ENCODE results near the gene NATD1. TPM values are rescaled to one million over a fixed set of nuclear protein-coding genes. Genes with fewer than 3 reads are reported as not detected.

NATD1 gene
- total and polyA plus RNA-seq, 4 donors: 1.4 to 24.5 (median 2.9) TPM

DNA sequence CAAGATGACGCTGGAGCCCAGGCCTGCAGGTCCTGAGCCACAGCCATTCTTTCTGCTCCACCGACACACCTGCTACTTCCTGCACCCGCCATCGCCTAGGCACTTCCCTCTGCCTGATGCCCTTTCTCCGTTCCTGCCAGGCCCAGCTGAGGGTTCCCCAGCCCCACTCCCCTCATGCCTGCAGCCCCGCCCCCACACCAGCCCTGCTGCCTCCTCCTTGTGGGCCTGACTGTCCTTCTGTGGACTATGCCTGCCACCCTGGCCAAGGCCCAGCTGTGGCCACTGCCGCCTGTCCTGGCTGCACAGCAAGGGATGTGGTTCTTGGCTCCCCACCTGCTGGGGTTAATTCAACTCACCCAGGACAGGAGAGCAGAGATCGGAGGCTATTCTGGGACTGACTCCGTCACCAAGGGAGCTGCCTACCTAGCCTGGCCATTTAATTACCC, 7.5 kb downstream of the NATD1 start:
- WGBS: 75% methylated on average over 9 of the region's 9 CpGs
- H3K4me3 ChIP-seq (ENCODE audit: low read depth in 1 of 3, low read length in 3 of 3): no peak overlapping the region
- DNase-seq (ENCODE audit: low spot score): no peak

DNA sequence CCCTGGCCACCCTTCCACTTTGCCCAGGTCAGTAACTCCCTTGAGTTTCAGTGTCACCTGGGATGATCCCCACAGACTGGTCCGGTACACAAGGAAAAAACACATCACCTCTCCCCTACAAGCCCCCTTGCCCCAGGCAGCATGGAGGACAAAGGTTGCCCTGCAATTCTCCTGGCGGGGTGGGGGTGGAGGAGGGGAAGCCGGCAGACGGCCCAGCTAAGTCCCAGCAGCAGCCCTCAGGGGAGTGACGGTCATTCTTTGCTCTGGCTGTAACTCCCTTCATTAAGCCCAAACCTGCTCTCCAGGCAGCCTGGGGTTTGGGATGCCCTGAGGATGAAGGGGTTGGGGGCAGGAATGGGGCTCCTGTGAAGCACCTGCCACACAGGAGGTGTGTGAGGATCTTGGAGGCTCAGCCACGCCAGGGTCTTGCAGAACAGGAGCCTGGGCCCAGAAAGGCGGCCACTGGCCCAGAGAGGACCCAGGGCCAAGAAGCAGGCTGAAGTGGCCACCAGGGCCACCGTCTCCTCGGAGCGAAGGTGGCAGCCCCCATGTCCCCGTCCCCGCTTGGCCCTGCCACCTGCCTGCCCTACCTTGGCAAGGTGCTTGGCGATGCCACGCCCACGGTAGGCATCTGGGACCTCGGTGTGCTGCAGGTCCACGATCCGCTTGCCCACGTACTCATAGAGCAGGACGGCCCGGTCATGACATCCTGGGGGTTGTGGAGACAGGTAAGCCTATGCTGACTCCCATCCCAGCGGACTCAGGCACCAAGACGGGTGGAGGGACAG, 9.5 kb downstream of the NATD1 start:
- no peak overlapping the region for H3K9ac ChIP-seq (ENCODE audit: low read depth in 1 of 2, low read length in 2 of 2)
- H3K9me3 ChIP-seq (ENCODE audit: control insufficient read depth in 4 of 4, low read length in 3 of 4): no peaks in the 10 kb centered on the region
- TF ChIP-seq JUND (IDR thresholded peaks at IDR 0.05) (no peak), EGR1 (IDR thresholded peaks at IDR 0.05; ENCODE audit: low read depth in 2 of 2) (no peak), HNF4A (conservative IDR thresholded peaks at IDR 0.05) (no peak), TAF1 (conservative IDR thresholded peaks at IDR 0.05) (no peak), GABPA (IDR thresholded peaks at IDR 0.05 in 1 of 2, conservative IDR thresholded peaks at IDR 0.05 in 1 of 2) (no peak)
- TF ChIP-seq, protein P1, sequence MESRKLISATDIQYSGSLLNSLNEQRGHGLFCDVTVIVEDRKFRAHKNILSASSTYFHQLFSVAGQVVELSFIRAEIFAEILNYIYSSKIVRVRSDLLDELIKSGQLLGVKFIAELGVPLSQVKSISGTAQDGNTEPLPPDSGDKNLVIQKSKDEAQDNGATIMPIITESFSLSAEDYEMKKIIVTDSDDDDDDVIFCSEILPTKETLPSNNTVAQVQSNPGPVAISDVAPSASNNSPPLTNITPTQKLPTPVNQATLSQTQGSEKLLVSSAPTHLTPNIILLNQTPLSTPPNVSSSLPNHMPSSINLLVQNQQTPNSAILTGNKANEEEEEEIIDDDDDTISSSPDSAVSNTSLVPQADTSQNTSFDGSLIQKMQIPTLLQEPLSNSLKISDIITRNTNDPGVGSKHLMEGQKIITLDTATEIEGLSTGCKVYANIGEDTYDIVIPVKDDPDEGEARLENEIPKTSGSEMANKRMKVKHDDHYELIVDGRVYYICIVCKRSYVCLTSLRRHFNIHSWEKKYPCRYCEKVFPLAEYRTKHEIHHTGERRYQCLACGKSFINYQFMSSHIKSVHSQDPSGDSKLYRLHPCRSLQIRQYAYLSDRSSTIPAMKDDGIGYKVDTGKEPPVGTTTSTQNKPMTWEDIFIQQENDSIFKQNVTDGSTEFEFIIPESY (IDR thresholded peaks at IDR 0.05): no peak
- TF ChIP-seq, protein P2, sequence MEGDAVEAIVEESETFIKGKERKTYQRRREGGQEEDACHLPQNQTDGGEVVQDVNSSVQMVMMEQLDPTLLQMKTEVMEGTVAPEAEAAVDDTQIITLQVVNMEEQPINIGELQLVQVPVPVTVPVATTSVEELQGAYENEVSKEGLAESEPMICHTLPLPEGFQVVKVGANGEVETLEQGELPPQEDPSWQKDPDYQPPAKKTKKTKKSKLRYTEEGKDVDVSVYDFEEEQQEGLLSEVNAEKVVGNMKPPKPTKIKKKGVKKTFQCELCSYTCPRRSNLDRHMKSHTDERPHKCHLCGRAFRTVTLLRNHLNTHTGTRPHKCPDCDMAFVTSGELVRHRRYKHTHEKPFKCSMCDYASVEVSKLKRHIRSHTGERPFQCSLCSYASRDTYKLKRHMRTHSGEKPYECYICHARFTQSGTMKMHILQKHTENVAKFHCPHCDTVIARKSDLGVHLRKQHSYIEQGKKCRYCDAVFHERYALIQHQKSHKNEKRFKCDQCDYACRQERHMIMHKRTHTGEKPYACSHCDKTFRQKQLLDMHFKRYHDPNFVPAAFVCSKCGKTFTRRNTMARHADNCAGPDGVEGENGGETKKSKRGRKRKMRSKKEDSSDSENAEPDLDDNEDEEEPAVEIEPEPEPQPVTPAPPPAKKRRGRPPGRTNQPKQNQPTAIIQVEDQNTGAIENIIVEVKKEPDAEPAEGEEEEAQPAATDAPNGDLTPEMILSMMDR (IDR thresholded peaks at IDR 0.05; ENCODE audit: low read depth, low read length, missing input control): no peak
- no peaks in the 10 kb centered on the region for H3K27me3 ChIP-seq (ENCODE audit: control insufficient read depth in 4 of 4, insufficient read depth in 4 of 4, low read length in 3 of 4)
- no peak overlapping the region for H3K4me3 ChIP-seq (ENCODE audit: low read depth in 1 of 3, low read length in 3 of 3)
- DNase-seq (ENCODE audit: low spot score): no peak
- H3K36me3 ChIP-seq (ENCODE audit: control insufficient read depth in 4 of 4, insufficient read depth in 3 of 4, low read depth in 1 of 4, low read length in 3 of 4): peaks cover 0 to 5% (median 0%) of the 10 kb centered on the region in 4 donors
- 81% methylated on average over 23 of the region's 23 CpGs for WGBS
- peaks cover 0 to 5% (median 2%) of the 10 kb centered on the region in 4 donors for H3K4me1 ChIP-seq (ENCODE audit: control insufficient read depth in 4 of 4, insufficient read depth in 4 of 4, low read length in 3 of 4)
- no peak overlapping the region for H3K27ac ChIP-seq (ENCODE audit: low read depth in 1 of 2, low read length in 2 of 2)

More for the DNA sequence above, 7.5 kb downstream of the NATD1 start:
- H3K27me3 ChIP-seq (ENCODE audit: control insufficient read depth in 4 of 4, insufficient read depth in 4 of 4, low read length in 3 of 4): no peaks in the 10 kb centered on the region
- H3K9me3 ChIP-seq (ENCODE audit: control insufficient read depth in 4 of 4, low read length in 3 of 4): no peaks in the 10 kb centered on the region
- TF ChIP-seq FOXA2 (IDR thresholded peaks at IDR 0.05): no peak
- TF ChIP-seq NR2F2 (IDR thresholded peaks at IDR 0.05): no peak
- TF ChIP-seq, protein P1 (IDR thresholded peaks at IDR 0.05): no peak
- TF ChIP-seq TAF1 (conservative IDR thresholded peaks at IDR 0.05): no peak
- no peak for TF ChIP-seq HNF4A (conservative IDR thresholded peaks at IDR 0.05)
- TF ChIP-seq RAD21 (IDR thresholded peaks at IDR 0.05): no peak
- TF ChIP-seq RXRA (IDR thresholded peaks at IDR 0.05): no peak
- TF ChIP-seq JUND (IDR thresholded peaks at IDR 0.05): no peak
- TF ChIP-seq EGR1 (IDR thresholded peaks at IDR 0.05; ENCODE audit: low read depth in 2 of 2): no peak
- TF ChIP-seq, protein P3, sequence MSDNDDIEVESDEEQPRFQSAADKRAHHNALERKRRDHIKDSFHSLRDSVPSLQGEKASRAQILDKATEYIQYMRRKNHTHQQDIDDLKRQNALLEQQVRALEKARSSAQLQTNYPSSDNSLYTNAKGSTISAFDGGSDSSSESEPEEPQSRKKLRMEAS (IDR thresholded peaks at IDR 0.05): no peak
- TF ChIP-seq, protein P2 (IDR thresholded peaks at IDR 0.05; ENCODE audit: low read depth, low read length, missing input control): no peak
- H3K36me3 ChIP-seq (ENCODE audit: control insufficient read depth in 4 of 4, insufficient read depth in 3 of 4, low read depth in 1 of 4, low read length in 3 of 4): peaks cover 0 to 5% (median 0%) of the 10 kb centered on the region in 4 donors
- H3K27ac ChIP-seq (ENCODE audit: low read depth in 1 of 2, low read length in 2 of 2): no peak overlapping the region
- H3K4me1 ChIP-seq (ENCODE audit: control insufficient read depth in 4 of 4, insufficient read depth in 4 of 4, low read length in 3 of 4): peaks cover 0 to 5% (median 2%) of the 10 kb centered on the region in 4 donors
- no peak overlapping the region for H3K9ac ChIP-seq (ENCODE audit: low read depth in 1 of 2, low read length in 2 of 2)

All from liver (tissue), 9 donors.